Gastrocnemius medialis (tissue), 4 donors: ENCODE data around the gene MINK1. TPM values are rescaled to one million over a fixed set of nuclear protein-coding genes. Genes with fewer than 3 reads are reported as not detected.

ENCODE experiments used
- ATAC-seq, 2 donors: fragments of 150-250 bp; one replicate each; pipeline ENCODE4 v1.9.1; 2016
- DNase-seq, 2 donors: peaks; one replicate each; pipeline ENCODE4 v3.0.0-alpha.2; 2019
- H3K27ac ChIP-seq, 4 donors: fragments of 200-600 bp; sonication (generic); 1 replicate in 1 of 4; 2 replicates in 3 of 4; pipeline ENCODE4 v1.5.1; 2016 to 2018; ENCODE audit warnings: mild to moderate bottlenecking in 2 of 4, moderate library complexity in 1 of 4
- H3K27me3 ChIP-seq, 3 donors: fragments of 200-600 bp; sonication (generic) in 2 of 3; 1 replicate in 1 of 3; 2 replicates in 2 of 3; pipeline versions ENCODE4 v1.5.1 to v1.6.0; 2016 to 2019; ENCODE audit warnings: mild to moderate bottlenecking in 1 of 3, moderate library complexity in 1 of 3
- H3K36me3 ChIP-seq, 2 donors: fragments of 200-600 bp; sonication (generic) in 1 of 2; one replicate each; pipeline ENCODE4 v1.5.1; 2017 to 2018
- H3K4me1 ChIP-seq, 2 donors: fragments of 200-600 bp; sonication (generic) in 1 of 2; one replicate each; pipeline ENCODE4 v1.5.1; 2016 to 2017; ENCODE audit warnings: mild to moderate bottlenecking in 2 of 2
- H3K4me3 ChIP-seq, 4 donors: fragments of 200-600 bp; sonication (generic) in 3 of 4; 1 replicate in 1 of 4; 2 replicates in 3 of 4; pipeline ENCODE4 v1.5.1; 2016 to 2019; ENCODE audit warnings: mild to moderate bottlenecking in 2 of 4
- H3K9me3 ChIP-seq, 3 donors: fragments of 200-600 bp; sonication (generic) in 2 of 3; 1 replicate in 1 of 3; 2 replicates in 2 of 3; pipeline ENCODE4 v1.5.1; 2016 to 2019
- POLR2A ChIP-seq, 2 donors: fragments of 450-650 bp; IDR thresholded peaks; one replicate each; pipeline ENCODE4 v1.6.1; 2017; ENCODE audit warnings: antibody characterized with exemption in 2 of 2, mild to moderate bottlenecking in 2 of 2, moderate library complexity in 2 of 2
- in situ Hi-C, 4 donors: fragments of 200-750 bp; cut with MboI; loops; one replicate each; pipeline versions ENCODE4 v1.15.0 to v1.8.0; 2017; ENCODE audit warnings: low sequenced_read_pairs in 4 of 4
- intact Hi-C: fragments of 100-400 bp; cut with DNase I; formaldehyde crosslinking; loops from one replicate; pipeline ENCODE4 v1.15.1; 2023; ENCODE audit warnings: low total_unique reads
- total RNA-seq, 4 donors: library from RNA; depleted of rRNA; stranded (reverse); fragments of >200 nt; gene quantifications; one replicate each; pipeline versions ENCODE4 v1.1.0 to v1.2.3, GENCODE V29; 2016
- TF ChIP-seq, protein P1 (sequence below), 5 experiments: fragments of 450-650 bp in 3 of 5; fragments of 200-600 bp in 2 of 5; sonication (generic) in 2 of 5; IDR thresholded peaks in 4 of 5; conservative IDR thresholded peaks in 1 of 5; 1 replicate in 4 of 5; 2 replicates in 1 of 5; pipeline ENCODE4 v1.5.1; 2016 to 2019; ENCODE audit warnings: antibody characterized with exemption in 5 of 5, mild to moderate bottlenecking in 3 of 5, moderate library complexity in 3 of 5

MINK1 gene
- total RNA-seq, 4 donors from 2014 or later: 11.7 to 20.2 (median 15.3) TPM

DNA sequence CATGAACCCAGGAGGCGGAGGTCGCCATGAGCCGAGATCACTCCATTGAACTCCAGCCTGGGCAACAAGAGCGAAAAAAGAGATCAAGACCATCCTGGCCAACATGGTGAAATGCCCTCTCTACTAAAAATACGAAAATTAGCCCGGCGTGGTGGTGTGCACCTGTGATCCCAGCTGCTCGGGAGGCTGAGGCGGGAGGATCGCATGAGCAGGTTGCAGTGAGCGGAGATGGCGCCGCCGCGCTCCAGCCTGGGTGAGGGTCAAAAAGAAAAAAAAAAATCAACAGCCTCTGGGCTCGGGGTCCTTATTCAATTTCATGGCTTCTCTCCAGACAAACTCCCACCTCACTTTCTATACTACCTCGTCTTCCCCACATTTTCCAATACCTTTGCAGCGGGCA, 95.7 kb downstream of the MINK1 start:
- ATAC-seq: no peak

DNA sequence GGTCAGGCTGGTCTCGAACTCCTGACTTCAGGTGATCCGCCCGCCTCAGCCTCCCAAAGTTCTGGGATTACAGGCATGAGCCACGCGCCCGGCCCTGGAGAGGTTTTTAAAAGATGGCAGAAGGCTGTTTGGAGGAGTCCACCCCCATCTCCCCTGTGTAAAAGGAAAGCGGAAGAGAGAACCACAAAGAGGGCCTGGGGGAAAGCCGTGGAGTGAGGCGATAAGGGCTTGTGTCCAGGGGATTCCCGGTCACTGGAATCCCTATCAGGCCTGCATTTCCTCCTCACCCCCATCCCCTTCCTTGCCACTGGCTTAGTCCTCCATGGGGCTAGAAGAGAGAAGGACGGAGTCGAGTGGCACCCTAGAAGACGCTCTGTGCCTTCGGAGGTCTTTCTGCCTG, 98.8 kb downstream of the MINK1 start, which contains the start of gene GP1BA:
GP1BA (plus strand) TSS at position 315 of the 400 bp plus-strand sequence. CDS start 328 bp downstream, outside the sequence.
- ATAC-seq: no peak
- H3K9me3 ChIP-seq: no peaks in the 10 kb centered on the region
- H3K36me3 ChIP-seq: peaks cover 0 to 2% of the 10 kb centered on the region in 2 donors
- H3K4me3 ChIP-seq: no peak within 1 kb of the TSS
- no peaks in the 10 kb centered on the region for H3K27me3 ChIP-seq
- no peak for TF ChIP-seq POLR2A (IDR thresholded peaks at IDR 0.05)
- TF ChIP-seq, protein P1, sequence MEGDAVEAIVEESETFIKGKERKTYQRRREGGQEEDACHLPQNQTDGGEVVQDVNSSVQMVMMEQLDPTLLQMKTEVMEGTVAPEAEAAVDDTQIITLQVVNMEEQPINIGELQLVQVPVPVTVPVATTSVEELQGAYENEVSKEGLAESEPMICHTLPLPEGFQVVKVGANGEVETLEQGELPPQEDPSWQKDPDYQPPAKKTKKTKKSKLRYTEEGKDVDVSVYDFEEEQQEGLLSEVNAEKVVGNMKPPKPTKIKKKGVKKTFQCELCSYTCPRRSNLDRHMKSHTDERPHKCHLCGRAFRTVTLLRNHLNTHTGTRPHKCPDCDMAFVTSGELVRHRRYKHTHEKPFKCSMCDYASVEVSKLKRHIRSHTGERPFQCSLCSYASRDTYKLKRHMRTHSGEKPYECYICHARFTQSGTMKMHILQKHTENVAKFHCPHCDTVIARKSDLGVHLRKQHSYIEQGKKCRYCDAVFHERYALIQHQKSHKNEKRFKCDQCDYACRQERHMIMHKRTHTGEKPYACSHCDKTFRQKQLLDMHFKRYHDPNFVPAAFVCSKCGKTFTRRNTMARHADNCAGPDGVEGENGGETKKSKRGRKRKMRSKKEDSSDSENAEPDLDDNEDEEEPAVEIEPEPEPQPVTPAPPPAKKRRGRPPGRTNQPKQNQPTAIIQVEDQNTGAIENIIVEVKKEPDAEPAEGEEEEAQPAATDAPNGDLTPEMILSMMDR (IDR thresholded peaks at IDR 0.05 in 4 of 5, conservative IDR thresholded peaks at IDR 0.05 in 1 of 5): no peak
- peaks cover 16 to 19% of the 10 kb centered on the region in 2 donors for H3K4me1 ChIP-seq
- H3K27ac ChIP-seq: no peak within 1 kb of the TSS
- intact Hi-C loops: no loop called here
- no peak for DNase-seq
- in situ Hi-C loops: no loop called here

More for the DNA sequence above, 95.7 kb downstream of the MINK1 start:
- H3K27ac ChIP-seq: no peak overlapping the region
- H3K9me3 ChIP-seq: no peaks in the 10 kb centered on the region
- DNase-seq: no peak
- intact Hi-C loops: no loop called here
- H3K36me3 ChIP-seq: no peaks in the 10 kb centered on the region
- no peak for TF ChIP-seq POLR2A (IDR thresholded peaks at IDR 0.05)
- TF ChIP-seq, protein P1 (IDR thresholded peaks at IDR 0.05 in 4 of 5, conservative IDR thresholded peaks at IDR 0.05 in 1 of 5): no peak
- H3K4me3 ChIP-seq: no peak overlapping the region
- peaks cover 1 to 2% of the 10 kb centered on the region in 2 donors for H3K4me1 ChIP-seq
- H3K27me3 ChIP-seq: no peaks in the 10 kb centered on the region
- in situ Hi-C loops: no loop called here

DNA sequence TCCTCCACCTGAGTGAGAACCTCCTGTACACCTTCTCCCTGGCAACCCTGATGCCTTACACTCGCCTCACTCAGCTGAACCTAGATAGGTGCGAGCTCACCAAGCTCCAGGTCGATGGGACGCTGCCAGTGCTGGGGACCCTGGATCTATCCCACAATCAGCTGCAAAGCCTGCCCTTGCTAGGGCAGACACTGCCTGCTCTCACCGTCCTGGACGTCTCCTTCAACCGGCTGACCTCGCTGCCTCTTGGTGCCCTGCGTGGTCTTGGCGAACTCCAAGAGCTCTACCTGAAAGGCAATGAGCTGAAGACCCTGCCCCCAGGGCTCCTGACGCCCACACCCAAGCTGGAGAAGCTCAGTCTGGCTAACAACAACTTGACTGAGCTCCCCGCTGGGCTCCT, 99.6 kb downstream of the MINK1 start:
- no peak overlapping the region for H3K27ac ChIP-seq
- H3K4me1 ChIP-seq: peaks cover 16 to 23% of the 10 kb centered on the region in 2 donors
- no peak for TF ChIP-seq POLR2A (IDR thresholded peaks at IDR 0.05)
- TF ChIP-seq, protein P1 (IDR thresholded peaks at IDR 0.05 in 4 of 5, conservative IDR thresholded peaks at IDR 0.05 in 1 of 5): no peak
- ATAC-seq (no peak), DNase-seq (no peak)
- in situ Hi-C loops (no loop called here), intact Hi-C loops (no loop called here)
- H3K4me3 ChIP-seq: no peak overlapping the region
- H3K27me3 ChIP-seq: no peaks in the 10 kb centered on the region
- H3K36me3 ChIP-seq: peaks cover 0 to 10% of the 10 kb centered on the region in 2 donors
- no peaks in the 10 kb centered on the region for H3K9me3 ChIP-seq

DNA sequence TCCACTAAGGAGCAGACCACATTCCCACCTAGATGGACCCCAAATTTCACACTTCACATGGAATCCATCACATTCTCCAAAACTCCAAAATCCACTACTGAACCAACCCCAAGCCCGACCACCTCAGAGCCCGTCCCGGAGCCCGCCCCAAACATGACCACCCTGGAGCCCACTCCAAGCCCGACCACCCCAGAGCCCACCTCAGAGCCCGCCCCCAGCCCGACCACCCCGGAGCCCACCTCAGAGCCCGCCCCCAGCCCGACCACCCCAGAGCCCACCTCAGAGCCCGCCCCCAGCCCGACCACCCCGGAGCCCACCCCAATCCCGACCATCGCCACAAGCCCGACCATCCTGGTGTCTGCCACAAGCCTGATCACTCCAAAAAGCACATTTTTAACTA, 100.5 kb downstream of the MINK1 start:
- H3K27ac ChIP-seq: peak overlapping the region in 1 of 4 donors; percentile 48
- H3K27me3 ChIP-seq: no peaks in the 10 kb centered on the region
- H3K9me3 ChIP-seq: no peaks in the 10 kb centered on the region
- in situ Hi-C loops: no loop called here
- DNase-seq (no peak), ATAC-seq (no peak)
- TF ChIP-seq, protein P1 (IDR thresholded peaks at IDR 0.05 in 4 of 5, conservative IDR thresholded peaks at IDR 0.05 in 1 of 5): no peak
- TF ChIP-seq POLR2A (IDR thresholded peaks at IDR 0.05): no peak
- H3K4me3 ChIP-seq: no peak overlapping the region
- peaks cover 25 to 32% of the 10 kb centered on the region in 2 donors for H3K4me1 ChIP-seq
- H3K36me3 ChIP-seq: peaks cover 0 to 17% of the 10 kb centered on the region in 2 donors
- intact Hi-C loops: no loop called here
